NCI-H774 (cell line): Measurements from ENCODE around the gene ANO10.
"Not testable (repeated sequence)": the region's sequence is repeated elsewhere in the genome, so short reads cannot be mapped to it uniquely, and the experiment has no call there.

ENCODE experiments used
- DNase-seq: peaks from one replicate; lab custom pipeline; 2025; lab: John Stamatoyannopoulos, UW

The ANO10 gene

GRCh38 chr3:43518515-43518914 lies 103.3 kb downstream of the ANO10 start:
- DNase-seq, result not testable (repeated sequence)

GRCh38 chr3:43515970-43516635 lies 105.7 kb downstream of the ANO10 start:
- no peak for DNase-seq

GRCh38 chr3:43515208-43515917 lies 106.4 kb downstream of the ANO10 start:
- no peak for DNase-seq

GRCh38 chr3:43512754-43513404 lies 108.9 kb downstream of the ANO10 start:
- no peak for DNase-seq

GRCh38 chr3:43506644-43507043 lies 115.2 kb downstream of the ANO10 start:
- no peak for DNase-seq

- DNase-seq, result no peak
These were observed 116.5 kb downstream of the ANO10 start for GRCh38 chr3:43505351-43505750.

- DNase-seq, result no peak
These were observed 118.6 kb downstream of the ANO10 start for GRCh38 chr3:43503067-43503728.

GRCh38 chr3:43499256-43499655 lies 122.6 kb downstream of the ANO10 start:
- DNase-seq, result no peak

- DNase-seq, result no peak
These were observed 123.9 kb downstream of the ANO10 start for GRCh38 chr3:43497905-43498365.

- no peak for DNase-seq
These were observed 124.4 kb downstream of the ANO10 start for GRCh38 chr3:43497422-43497821.

GRCh38 chr3:43496740-43497375 lies 125.0 kb downstream of the ANO10 start:
- DNase-seq, result no peak

- DNase-seq, result not testable (repeated sequence)
These were observed 128.9 kb downstream of the ANO10 start for GRCh38 chr3:43492932-43493331.

- DNase-seq, result not testable (repeated sequence)
These were observed 130.0 kb downstream of the ANO10 start for GRCh38 chr3:43491807-43492206.

GRCh38 chr3:43490640-43491185 lies 131.1 kb downstream of the ANO10 start:
- no peak for DNase-seq

GRCh38 chr3:43489930-43490329 lies 131.9 kb downstream of the ANO10 start:
- no peak for DNase-seq

GRCh38 chr3:43485931-43486330 lies 135.9 kb downstream of the ANO10 start:
- DNase-seq, result no peak

- DNase-seq, result no peak
These were observed 136.8 kb downstream of the ANO10 start for GRCh38 chr3:43484926-43485488.

GRCh38 chr3:43481375-43481774 lies 140.4 kb downstream of the ANO10 start:
- DNase-seq, result no peak

- not testable (repeated sequence) for DNase-seq
These were observed 143.0 kb downstream of the ANO10 start for GRCh38 chr3:43478839-43479238.

- DNase-seq, result no peak
These were observed 143.6 kb downstream of the ANO10 start for GRCh38 chr3:43478118-43478785.

GRCh38 chr3:43477600-43477999 lies 144.2 kb downstream of the ANO10 start:
- no peak for DNase-seq
